Coronary artery (tissue), 2 donors: ENCODE data around the gene HIPK2.

Experiments
- DNase-seq: peaks from one replicate; pipeline ENCODE4 v3.0.0-alpha.2; 2017; ENCODE audit warnings: low spot score
- H3K27ac ChIP-seq, 2 donors: fragments of 200-600 bp; sonication (generic); one replicate each; pipeline ENCODE4 v1.5.1; 2016 to 2019
- H3K4me3 ChIP-seq: fragments of 200-600 bp; sonication (generic); 2 replicates; pipeline ENCODE4 v1.5.1; 2016; ENCODE audit warnings: mild to moderate bottlenecking, moderate library complexity
- TF ChIP-seq, protein P1 (sequence below): fragments of 200-600 bp; sonication (generic); IDR thresholded peaks from one replicate; pipeline ENCODE4 v1.5.1; 2019; ENCODE audit warnings: antibody characterized with exemption

Gene HIPK2

DNA sequence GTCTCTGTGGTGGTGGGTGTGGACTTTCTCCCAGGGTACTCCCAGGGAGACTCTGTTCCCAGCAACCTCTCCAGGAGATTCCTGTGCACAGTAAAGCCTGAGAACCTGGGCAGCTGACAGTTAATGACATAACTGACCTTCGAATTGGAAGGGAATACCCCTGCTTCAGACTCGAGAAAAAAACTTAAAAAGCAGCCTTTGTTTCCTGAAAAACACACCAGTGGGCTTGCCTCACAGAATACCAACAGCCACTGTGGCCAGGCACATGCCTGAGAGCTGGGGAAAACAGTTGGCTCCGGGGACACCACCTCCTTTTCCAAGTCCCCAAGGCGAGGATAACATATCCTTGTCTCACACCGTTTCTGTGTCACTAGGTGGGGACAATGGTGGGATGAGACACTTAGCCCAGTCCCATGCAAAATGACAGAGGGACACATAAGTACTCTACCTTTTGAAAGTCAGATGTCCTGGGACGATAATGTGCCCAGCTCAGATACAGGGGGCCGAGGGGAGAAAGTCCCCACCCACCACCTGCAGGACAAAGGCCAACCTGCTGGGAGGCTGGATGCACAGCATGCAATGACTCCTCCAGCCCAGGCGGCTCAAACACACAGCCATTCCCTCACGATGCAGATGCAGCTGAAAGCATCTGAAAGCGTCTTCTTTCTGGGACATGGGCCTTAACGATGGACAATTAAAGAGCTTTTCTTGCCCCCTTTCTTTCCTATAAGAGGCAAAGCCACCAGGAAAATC lies 65.6 kb downstream of the HIPK2 start:
- Histone ChIP-seq H3K4me3 (no peak overlapping the region), H3K27ac (no peak overlapping the region)
- TF ChIP-seq, protein P1, sequence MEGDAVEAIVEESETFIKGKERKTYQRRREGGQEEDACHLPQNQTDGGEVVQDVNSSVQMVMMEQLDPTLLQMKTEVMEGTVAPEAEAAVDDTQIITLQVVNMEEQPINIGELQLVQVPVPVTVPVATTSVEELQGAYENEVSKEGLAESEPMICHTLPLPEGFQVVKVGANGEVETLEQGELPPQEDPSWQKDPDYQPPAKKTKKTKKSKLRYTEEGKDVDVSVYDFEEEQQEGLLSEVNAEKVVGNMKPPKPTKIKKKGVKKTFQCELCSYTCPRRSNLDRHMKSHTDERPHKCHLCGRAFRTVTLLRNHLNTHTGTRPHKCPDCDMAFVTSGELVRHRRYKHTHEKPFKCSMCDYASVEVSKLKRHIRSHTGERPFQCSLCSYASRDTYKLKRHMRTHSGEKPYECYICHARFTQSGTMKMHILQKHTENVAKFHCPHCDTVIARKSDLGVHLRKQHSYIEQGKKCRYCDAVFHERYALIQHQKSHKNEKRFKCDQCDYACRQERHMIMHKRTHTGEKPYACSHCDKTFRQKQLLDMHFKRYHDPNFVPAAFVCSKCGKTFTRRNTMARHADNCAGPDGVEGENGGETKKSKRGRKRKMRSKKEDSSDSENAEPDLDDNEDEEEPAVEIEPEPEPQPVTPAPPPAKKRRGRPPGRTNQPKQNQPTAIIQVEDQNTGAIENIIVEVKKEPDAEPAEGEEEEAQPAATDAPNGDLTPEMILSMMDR, result no peak
- DNase-seq, result peak; percentile 66

DNA sequence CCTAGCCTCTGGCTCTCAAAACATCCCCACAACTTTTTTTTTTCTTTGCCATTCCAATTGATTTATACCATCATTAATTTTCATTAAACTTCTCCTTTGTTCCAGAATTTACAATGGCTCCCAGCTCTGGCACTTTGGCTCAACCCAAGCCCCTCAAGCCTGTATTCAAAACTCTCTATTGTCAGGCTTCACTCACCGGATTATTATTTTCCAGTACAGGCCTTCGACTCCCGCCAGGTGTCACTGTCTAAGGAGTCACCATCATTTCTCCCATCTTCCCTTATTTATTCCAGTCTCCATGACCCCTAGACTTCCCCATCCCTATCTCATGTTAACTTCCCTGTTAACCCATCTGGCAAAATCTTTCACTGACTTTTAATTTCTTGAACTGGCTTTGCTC lies 67.8 kb downstream of the HIPK2 start:
- TF ChIP-seq, protein P1, result no peak
- DNase-seq, result no peak
- H3K4me3 ChIP-seq, result no peak overlapping the region
- H3K27ac ChIP-seq, result no peak overlapping the region

DNA sequence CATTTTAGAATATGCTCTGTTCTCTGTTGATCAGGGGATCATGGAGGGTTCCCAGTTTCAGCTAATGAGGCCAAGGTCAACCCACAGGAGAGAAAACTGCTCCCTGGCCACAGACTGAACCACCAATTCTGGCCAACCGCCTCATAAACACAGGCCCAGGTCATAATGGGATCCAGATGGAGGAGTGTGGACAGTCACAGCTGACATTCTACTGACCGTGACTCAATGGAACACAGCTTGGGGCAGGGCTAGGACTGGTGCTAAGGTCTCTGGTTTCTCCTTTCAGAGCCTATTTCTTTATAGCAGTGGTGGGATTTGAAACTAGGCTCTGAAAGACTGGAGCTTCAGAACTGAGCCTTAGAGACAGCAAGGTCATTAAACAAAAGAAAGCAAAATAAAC lies 68.3 kb downstream of the HIPK2 start:
- no peak overlapping the region for H3K27ac ChIP-seq
- TF ChIP-seq, protein P1, result no peak
- DNase-seq, result no peak
- H3K4me3 ChIP-seq, result no peak overlapping the region

DNA sequence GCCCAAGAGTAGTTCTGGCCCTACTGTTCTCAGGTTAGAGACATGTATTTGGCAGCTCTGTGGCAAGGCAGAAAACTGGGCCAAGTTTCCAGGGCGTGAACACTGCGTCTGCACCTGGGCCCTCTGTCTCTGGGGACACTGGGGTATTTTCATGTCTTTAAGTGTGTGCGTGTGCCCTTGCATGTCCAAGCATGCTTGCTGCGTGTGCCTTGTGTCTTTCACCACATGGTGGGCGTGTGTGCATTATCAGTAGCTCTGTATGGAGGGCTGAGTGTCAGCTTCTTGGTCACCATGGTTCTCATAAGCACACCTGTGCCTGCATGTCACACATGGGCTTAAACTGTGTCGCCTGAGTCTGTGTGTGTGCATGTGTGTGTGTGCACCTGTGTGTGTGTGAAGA lies 69.3 kb downstream of the HIPK2 start:
- no peak for DNase-seq
- no peak overlapping the region for H3K4me3 ChIP-seq
- H3K27ac ChIP-seq, result no peak overlapping the region
- TF ChIP-seq, protein P1, result no peak

DNA sequence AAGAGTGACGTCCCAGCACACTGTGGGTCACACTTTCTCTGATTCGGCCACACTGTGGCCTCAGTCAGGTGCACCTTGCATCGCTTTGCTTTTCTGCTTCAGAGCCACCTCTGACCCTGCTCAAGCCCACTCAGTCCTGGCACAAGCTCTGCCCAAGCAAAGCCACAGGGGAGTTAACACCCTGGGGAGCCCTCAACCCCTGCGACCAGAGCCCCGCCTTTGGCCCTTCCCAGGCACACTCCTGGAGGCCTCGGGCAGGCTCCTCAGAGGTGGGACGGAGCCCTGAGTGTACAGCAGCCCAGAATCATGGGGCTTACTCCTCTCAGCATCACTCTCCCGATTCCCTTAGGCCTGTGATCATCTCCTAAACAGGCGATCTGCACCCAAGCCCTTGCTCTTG lies 71.0 kb downstream of the HIPK2 start:
- no peak for DNase-seq
- TF ChIP-seq, protein P1, result no peak
- no peak overlapping the region for H3K4me3 ChIP-seq
- H3K27ac ChIP-seq, result no peak overlapping the region

DNA sequence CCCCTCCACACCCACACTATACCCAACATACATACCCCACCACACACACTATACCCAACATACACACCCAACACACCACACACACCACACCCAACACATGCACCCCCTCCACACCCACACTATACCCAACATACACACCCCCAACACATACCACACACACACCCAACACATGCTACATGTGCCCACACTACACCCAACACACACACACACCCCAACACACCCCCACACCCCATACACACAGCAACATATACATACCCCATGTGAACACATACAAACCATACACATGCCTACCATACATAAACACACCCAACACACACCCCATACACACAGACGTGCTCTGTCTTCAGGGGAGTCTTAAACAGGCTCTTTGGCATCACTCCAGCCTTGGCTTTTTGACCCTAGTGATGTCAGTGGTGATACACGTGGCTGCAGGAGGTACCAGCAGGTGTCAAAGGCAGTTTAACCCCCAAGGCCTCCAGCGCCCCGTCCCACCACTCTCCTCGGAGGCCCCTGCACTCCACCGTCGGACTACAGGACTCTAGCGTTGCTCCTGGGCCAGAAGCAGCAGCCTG lies 73.4 kb downstream of the HIPK2 start:
- Histone ChIP-seq H3K27ac (peak overlapping the region in 1 of 2 donors; percentile 71), H3K4me3 (no peak overlapping the region)
- TF ChIP-seq, protein P1, result no peak
- no peak for DNase-seq
